ENCODE results near the gene RPL28. TPM values are rescaled to one million over a fixed set of nuclear protein-coding genes. Genes with fewer than 3 reads are reported as not detected.

RPL28 gene
- total RNA-seq, 1 experiment from 2014 or later: 2,505 TPM

DNA sequence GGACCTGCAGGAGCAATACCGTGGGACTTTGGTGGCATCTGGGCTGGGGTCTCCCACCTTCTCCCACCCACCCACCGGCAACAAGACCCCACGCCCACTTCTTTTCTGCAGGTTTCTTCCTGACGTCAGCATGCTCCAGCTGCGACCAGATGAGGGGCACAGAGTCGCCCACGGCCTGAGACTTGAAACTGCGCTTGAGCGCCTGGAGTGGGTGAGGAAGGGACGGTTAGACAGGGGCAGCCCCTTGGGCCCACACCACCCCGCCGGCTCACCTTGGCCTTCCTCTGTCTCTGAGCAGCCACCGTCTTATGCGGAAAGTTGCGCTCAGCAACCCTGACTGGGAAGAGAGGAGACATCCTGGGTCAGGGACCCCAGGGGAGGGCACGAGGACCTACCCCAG lies 24.8 kb upstream of the RPL28 start:
- Mint-ChIP-seq H3K27ac (no peak overlapping the region), H3K36me3 (no peaks in the 10 kb centered on the region), H3K9me3 (no peaks in the 10 kb centered on the region), H3K4me1 (peaks cover 3% of the 10 kb centered on the region; the same call in 1 of the 2 replicates), H3K27me3 (ENCODE audit: low read depth) (peaks cover 61% of the 10 kb centered on the region), H3K4me3 (no peak overlapping the region)
- ATAC-seq (no peak), DNase-seq (ENCODE audit: low spot score) (no peak)
- ChIA-PET CTCF (no interaction called here), POLR2A (no interaction called here)
- TF ChIP-seq ZNF396 (CRISPR knock-in tag; IDR thresholded peaks at IDR 0.05; ENCODE audit: borderline replicate concordance) (no peak), MYBL2 (CRISPR knock-in tag; IDR thresholded peaks at IDR 0.05) (no peak), GABPB1 (CRISPR knock-in tag; IDR thresholded peaks at IDR 0.05) (no peak), CREB1 (CRISPR knock-in tag; IDR thresholded peaks at IDR 0.05) (no peak), SMAD3 (CRISPR knock-in tag; IDR thresholded peaks at IDR 0.05; ENCODE audit: borderline replicate concordance) (no peak)
- TF ChIP-seq, protein P1, sequence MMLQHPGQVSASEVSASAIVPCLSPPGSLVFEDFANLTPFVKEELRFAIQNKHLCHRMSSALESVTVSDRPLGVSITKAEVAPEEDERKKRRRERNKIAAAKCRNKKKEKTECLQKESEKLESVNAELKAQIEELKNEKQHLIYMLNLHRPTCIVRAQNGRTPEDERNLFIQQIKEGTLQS (CRISPR knock-in tag; conservative IDR thresholded peaks at IDR 0.05): no peak

DNA sequence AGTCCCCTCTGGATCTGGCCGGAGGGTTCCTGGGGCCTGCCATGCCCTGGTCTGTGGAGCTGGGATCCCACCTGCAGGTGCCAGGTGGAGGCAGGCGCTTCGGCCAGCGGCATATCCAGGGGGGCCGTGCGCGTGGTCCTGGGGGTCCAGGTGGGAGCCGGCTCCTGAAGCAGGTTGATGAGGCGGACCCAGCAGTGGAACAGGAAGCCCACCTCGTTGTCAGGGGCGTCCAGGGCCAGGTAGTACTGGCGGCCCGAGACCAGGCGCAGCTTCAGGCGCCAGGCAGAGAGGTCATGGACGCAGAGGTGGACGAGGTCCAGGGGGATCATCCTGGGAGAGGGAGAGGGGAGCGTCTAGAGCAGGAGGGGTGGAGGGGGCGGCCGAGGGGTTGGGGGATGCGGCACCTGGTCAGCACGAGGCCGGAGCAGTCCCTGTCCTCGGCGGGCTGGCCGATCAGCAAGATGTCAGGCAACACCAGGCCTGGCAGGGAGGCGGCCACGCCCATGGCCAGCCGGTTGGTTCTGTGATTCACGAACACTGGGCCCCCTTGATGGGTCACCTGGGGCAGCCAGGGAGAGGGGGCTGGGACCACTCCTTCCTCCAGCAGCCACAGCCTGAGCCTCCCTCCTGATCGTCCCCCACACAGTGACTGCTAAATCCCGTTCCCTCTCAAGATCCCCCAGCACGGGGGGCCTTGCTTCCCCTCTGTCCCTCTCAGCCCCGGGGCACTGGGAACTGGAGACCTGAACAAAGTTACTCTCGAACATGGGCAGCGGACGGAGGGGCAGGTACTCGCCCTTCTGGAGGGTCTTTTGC lies 23.4 kb upstream of the RPL28 start:
- CTCF ChIA-PET: interaction anchor here (1.1 to 1.5 kb wide), 2 partner anchors 22 to 23 kb away, joined by 3 to 4 read pairs; partner anchors contain the start of genes KMT5C and TMEM238
- no peak overlapping the region for H3K27ac Mint-ChIP-seq

More for the DNA sequence above, 23.4 kb upstream of the RPL28 start:
- Mint-ChIP-seq H3K36me3 (no peaks in the 10 kb centered on the region), H3K4me1 (peaks cover 3% of the 10 kb centered on the region; the same call in 1 of the 2 replicates), H3K9me3 (no peaks in the 10 kb centered on the region), H3K27me3 (ENCODE audit: low read depth) (peaks cover 58% of the 10 kb centered on the region), H3K4me3 (no peak overlapping the region)
- TF ChIP-seq ZNF263 (CRISPR knock-in tag; IDR thresholded peaks at IDR 0.05; ENCODE audit: low read depth) (no peak), CTCF (IDR thresholded peaks at IDR 0.05) (no peak), PRDM15 (CRISPR knock-in tag; IDR thresholded peaks at IDR 0.05) (no peak), CREM (CRISPR knock-in tag; IDR thresholded peaks at IDR 0.05) (no peak), MXD4 (CRISPR knock-in tag; IDR thresholded peaks at IDR 0.05; ENCODE audit: borderline replicate concordance) (no peak), FOXP1 (CRISPR knock-in tag; IDR thresholded peaks at IDR 0.05; ENCODE audit: borderline replicate concordance) (no peak), ESRRA (CRISPR knock-in tag; IDR thresholded peaks at IDR 0.05; ENCODE audit: borderline replicate concordance) (no peak)
- POLR2A ChIA-PET: no interaction called here
- no peak for DNase-seq (ENCODE audit: low spot score)
- ATAC-seq: no peak
